K562 (cell line): Measurements from ENCODE around the gene MRFAP1.
A peak's percentile ranks its signal among the peaks of the same experiment; 100 is the strongest.

Source experiments
- L3MBTL2 ChIP-seq: fragments of 450-650 bp; IDR thresholded peaks from 2 replicates; pipeline ENCODE4 v1.6.1; 2016; ENCODE audit warnings: mild to moderate bottlenecking, moderate library complexity
- MYC ChIP-seq, 2 experiments: fragments of 250-450 bp in 1 of 2; sonication (Bioruptor Pico) in 1 of 2; IDR thresholded peaks; 2 replicates each; pipeline versions ENCODE4 v1.5.1 to v1.6.1; 2012 to 2021; ENCODE audit warnings: low read depth in 2 of 2, borderline replicate concordance in 1 of 2, improper control_type of control experiment in 1 of 2, low read length in 1 of 2, mild to moderate bottlenecking in 1 of 2, moderate library complexity in 1 of 2
- NRF1 ChIP-seq, 2 experiments: fragments of 450-650 bp; IDR thresholded peaks in 1 of 2; conservative IDR thresholded peaks in 1 of 2; 2 replicates each; pipeline ENCODE4 v1.6.1; 2014; ENCODE audit warnings: mild to moderate bottlenecking in 2 of 2
- POLR2AphosphoS5 ChIP-seq: IDR thresholded peaks from 2 replicates; pipeline ENCODE4 v1.6.1; 2011; ENCODE audit warnings: mild to moderate bottlenecking, low read depth, low read length, moderate library complexity; ENCODE audit not compliant: control insufficient read depth, insufficient read depth
- SMAD3 ChIP-seq: fragments of 450-650 bp; formaldehyde crosslinking; conservative IDR thresholded peaks from 2 replicates; pipeline ENCODE4 v1.4.0; 2020; ENCODE audit warnings: mild to moderate bottlenecking
- ZNF24 ChIP-seq: fragments of 450-650 bp; IDR thresholded peaks from 2 replicates; pipeline ENCODE4 v1.6.1; 2016

GRCh38 chr4:6676722-6677558 lies 36.5 kb downstream of the MRFAP1 start:
- peak; percentile 70 for TF ChIP-seq POLR2AphosphoS5
- TF ChIP-seq NRF1 (conservative IDR thresholded peaks at IDR 0.05 in 1 of 2, IDR thresholded peaks at IDR 0.05 in 1 of 2) = peak in 1 of 2 experiments; percentile 40; a peak in 2 of 4 replicates
- no peak for TF ChIP-seq L3MBTL2
- TF ChIP-seq SMAD3 (CRISPR knock-in tag) = no peak
- no peak for TF ChIP-seq ZNF24
- TF ChIP-seq MYC (IDR thresholded peaks at IDR 0.05; ENCODE audit: low read depth, low read length) = no peak
- no peak for TF ChIP-seq MYC (CRISPR knock-in tag; IDR thresholded peaks at IDR 0.05; ENCODE audit: borderline replicate concordance, low read depth)
